H1 (cell line): Measurements from ENCODE around the gene CAMTA1. TPM values are rescaled to one million over a fixed set of nuclear protein-coding genes. Genes with fewer than 3 reads are reported as not detected.

Experiments used
- POU5F1 ChIP-seq: IDR thresholded peaks from 2 replicates; pipeline ENCODE4 v1.6.1; 2011; ENCODE audit warnings: low read depth, mild to moderate bottlenecking, low read length, moderate library complexity
- polyA plus RNA-seq, 7 experiments: library from polyadenylated mRNA; depleted of rRNA in 3 of 7; stranded (reverse) in 5 of 7; unstranded in 2 of 7; fragments of >200 nt in 5 of 7; fragments of 200-250 nt in 2 of 7; gene quantifications; 1 replicate in 5 of 7; 2 replicates in 1 of 7; 4 replicates in 1 of 7; pipeline versions ENCODE4 v1.2.1 to v1.2.3, GENCODE V29; 2011 to 2013; ENCODE audit warnings: missing spikeins in 2 of 7, mixed read lengths in 2 of 7
- total RNA-seq: library from RNA; stranded (reverse); fragmentation: NEBNext Ultra II Directional; extraction: Animal tissue kit (Norgen Biotek cat#: 25700); gene quantifications from 2 replicates; pipeline ENCODE4 v1.2.1, GENCODE V29; 2021
- TF ChIP-seq, protein P1 (sequence below): IDR thresholded peaks from 2 replicates; pipeline ENCODE4 v1.6.1; 2012; ENCODE audit warnings: low read length, inconsistent platforms

Gene CAMTA1
- total and polyA plus RNA-seq, 2 of the 8 experiments (the other 6 are each of a cell fraction or from before 2014, with no cell fraction given) = 65.0 to 119 TPM

DNA sequence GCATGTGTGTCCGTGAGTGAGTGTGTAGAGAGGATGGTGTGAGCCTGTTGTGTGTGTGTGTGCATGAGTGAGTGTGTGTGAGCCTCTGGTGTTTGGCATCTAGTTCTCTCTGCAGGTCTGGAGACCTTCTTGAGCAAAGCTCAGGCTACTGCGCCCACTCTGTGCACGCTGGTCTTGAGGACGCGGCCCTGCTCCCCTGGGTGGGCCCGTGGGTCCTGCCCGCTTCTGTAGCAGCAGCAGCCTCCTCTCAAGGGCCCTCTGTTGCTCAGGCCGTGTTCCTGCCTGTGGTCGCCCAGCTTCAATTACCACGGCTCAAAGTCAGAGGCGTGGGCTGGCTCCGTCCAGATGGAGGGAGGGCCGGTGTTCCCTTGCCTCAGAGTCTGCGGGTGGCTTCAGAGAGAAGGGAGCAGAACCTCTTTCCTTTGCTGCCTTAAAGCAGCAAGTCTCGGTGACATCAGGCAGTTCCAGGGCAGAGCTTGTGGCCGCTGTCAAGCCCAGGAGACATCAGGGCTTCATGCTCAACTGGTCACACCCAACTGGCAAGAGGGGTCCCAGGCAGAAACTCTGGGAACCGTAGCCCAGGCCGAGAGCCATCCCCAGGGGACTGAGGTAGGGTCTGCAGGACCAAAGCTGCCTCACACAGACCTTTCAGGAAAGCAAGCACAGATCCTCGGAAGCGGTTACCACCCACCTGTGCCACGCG is 715.3 kb downstream of the CAMTA1 start (continued):
- TF ChIP-seq, protein P1, sequence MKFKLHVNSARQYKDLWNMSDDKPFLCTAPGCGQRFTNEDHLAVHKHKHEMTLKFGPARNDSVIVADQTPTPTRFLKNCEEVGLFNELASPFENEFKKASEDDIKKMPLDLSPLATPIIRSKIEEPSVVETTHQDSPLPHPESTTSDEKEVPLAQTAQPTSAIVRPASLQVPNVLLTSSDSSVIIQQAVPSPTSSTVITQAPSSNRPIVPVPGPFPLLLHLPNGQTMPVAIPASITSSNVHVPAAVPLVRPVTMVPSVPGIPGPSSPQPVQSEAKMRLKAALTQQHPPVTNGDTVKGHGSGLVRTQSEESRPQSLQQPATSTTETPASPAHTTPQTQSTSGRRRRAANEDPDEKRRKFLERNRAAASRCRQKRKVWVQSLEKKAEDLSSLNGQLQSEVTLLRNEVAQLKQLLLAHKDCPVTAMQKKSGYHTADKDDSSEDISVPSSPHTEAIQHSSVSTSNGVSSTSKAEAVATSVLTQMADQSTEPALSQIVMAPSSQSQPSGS = no peak
- no peak for TF ChIP-seq POU5F1
- TF ChIP-seq, all 59 proteins: peak for 0
